Hepatocyte (in vitro differentiated cells): ENCODE data around the gene LPP. TPM values are rescaled to one million over a fixed set of nuclear protein-coding genes. Genes with fewer than 3 reads are reported as not detected.

Source experiments
- DNase-seq: peaks from one replicate; pipeline ENCODE4 v3.0.0-alpha.2; 2016; ENCODE audit warnings: low spot score
- H2AFZ ChIP-seq: fragments of 200-600 bp; sonication (generic); 2 replicates; pipeline ENCODE4 v1.6.0; 2016; ENCODE audit warnings: antibody characterized with exemption, mild to moderate bottlenecking
- H3K27ac ChIP-seq: fragments of 200-600 bp; sonication (generic); 2 replicates; pipeline ENCODE4 v1.5.1; 2016; ENCODE audit warnings: mild to moderate bottlenecking
- H3K27me3 ChIP-seq: fragments of 200-600 bp; sonication (generic); 2 replicates; pipeline ENCODE4 v1.6.1; 2016
- H3K36me3 ChIP-seq: fragments of 200-600 bp; sonication (generic); replicated peaks from 2 replicates; pipeline ENCODE4 v1.5.1; 2016; ENCODE audit warnings: low read depth; ENCODE audit not compliant: insufficient read depth
- H3K4me1 ChIP-seq: fragments of 200-600 bp; sonication (generic); 2 replicates; pipeline ENCODE4 v1.5.1; 2016; ENCODE audit warnings: mild to moderate bottlenecking, moderate library complexity; ENCODE audit not compliant: insufficient read depth
- H3K4me2 ChIP-seq: fragments of 200-600 bp; sonication (generic); 2 replicates; pipeline ENCODE4 v1.6.0; 2016
- H3K4me3 ChIP-seq: fragments of 200-600 bp; sonication (generic); 2 replicates; pipeline ENCODE4 v1.5.1; 2016; ENCODE audit warnings: mild to moderate bottlenecking
- H3K79me2 ChIP-seq: fragments of 200-600 bp; sonication (generic); 2 replicates; pipeline ENCODE4 v1.6.0; 2017; ENCODE audit warnings: mild to moderate bottlenecking
- H3K9me2 ChIP-seq: fragments of 200-600 bp; sonication (generic); replicated peaks from 2 replicates; pipeline ENCODE4 v1.6.0; 2017; ENCODE audit warnings: mild to moderate bottlenecking; ENCODE audit not compliant: insufficient read depth
- H3K9me3 ChIP-seq: fragments of 200-600 bp; sonication (generic); 2 replicates; pipeline ENCODE4 v1.5.1; 2016; ENCODE audit warnings: low read depth, mild to moderate bottlenecking
- H4K20me1 ChIP-seq: fragments of 200-600 bp; sonication (generic); 2 replicates; pipeline ENCODE4 v1.6.0; 2016; ENCODE audit warnings: mild to moderate bottlenecking; ENCODE audit not compliant: insufficient read depth, poor library complexity, severe bottlenecking
- CTCF ChIP-seq: fragments of 200-600 bp; sonication (generic); IDR thresholded peaks from 2 replicates; pipeline ENCODE4 v1.5.1; 2016; ENCODE audit warnings: antibody characterized with exemption, mild to moderate bottlenecking; ENCODE audit not compliant: poor library complexity
- EZH2 ChIP-seq: fragments of 200-600 bp; sonication (generic); IDR thresholded peaks from 2 replicates; pipeline ENCODE4 v1.6.1; 2016; ENCODE audit warnings: antibody characterized with exemption, mild to moderate bottlenecking, borderline replicate concordance
- EZH2phosphoT487 ChIP-seq: fragments of 200-600 bp; sonication (generic); IDR thresholded peaks from one replicate; pipeline ENCODE4 v1.6.1; 2018; ENCODE audit warnings: antibody characterized with exemption, mild to moderate bottlenecking, low read depth, moderate library complexity; ENCODE audit not compliant: unreplicated experiment, severe bottlenecking
- WGBS: methylation state at CpG from one replicate; pipeline ENCODE4 v1.1.6; 2016; ENCODE audit warnings: low lambda C conversion rate; ENCODE audit errors: missing lambda C conversion rate; 5-methylcytosine and 5-hydroxymethylcytosine counted together
- polyA plus RNA-seq: library from polyadenylated mRNA; unstranded; fragments of >200 nt; fragmentation: Nextera tagmentation; extraction: Ambion mirVana; gene quantifications from 2 replicates; pipeline ENCODE4 v1.2.1, GENCODE V29; 2016
- total RNA-seq: library from RNA; depleted of rRNA; stranded (reverse); fragments of >200 nt; gene quantifications from 2 replicates; pipeline ENCODE4 v1.2.3, GENCODE V29; 2014

The LPP gene
- total and polyA plus RNA-seq, 2 experiments from 2014 or later, result 53.2 to 73.8 TPM

GRCh38 chr3:188834349-188834748 lies 680.4 kb downstream of the LPP start:
- Histone ChIP-seq H3K9me2 (no peaks in the 10 kb centered on the region), H3K4me2 (no peak overlapping the region), H3K4me1 (peaks cover 11% of the 10 kb centered on the region), H4K20me1 (no peaks in the 10 kb centered on the region), H3K27ac (no peak overlapping the region), H3K9me3 (no peaks in the 10 kb centered on the region), H3K27me3 (no peaks in the 10 kb centered on the region), H2AFZ (no peak overlapping the region), H3K36me3 (no peaks in the 10 kb centered on the region), H3K4me3 (no peak overlapping the region), H3K79me2 (no peaks in the 10 kb centered on the region)
- no peak for TF ChIP-seq EZH2phosphoT487
- TF ChIP-seq CTCF, result no peak
- TF ChIP-seq EZH2, result no peak
- DNase-seq, result no peak
- WGBS, result 95% methylated on average over 3 of the region's 3 CpGs

DNA sequence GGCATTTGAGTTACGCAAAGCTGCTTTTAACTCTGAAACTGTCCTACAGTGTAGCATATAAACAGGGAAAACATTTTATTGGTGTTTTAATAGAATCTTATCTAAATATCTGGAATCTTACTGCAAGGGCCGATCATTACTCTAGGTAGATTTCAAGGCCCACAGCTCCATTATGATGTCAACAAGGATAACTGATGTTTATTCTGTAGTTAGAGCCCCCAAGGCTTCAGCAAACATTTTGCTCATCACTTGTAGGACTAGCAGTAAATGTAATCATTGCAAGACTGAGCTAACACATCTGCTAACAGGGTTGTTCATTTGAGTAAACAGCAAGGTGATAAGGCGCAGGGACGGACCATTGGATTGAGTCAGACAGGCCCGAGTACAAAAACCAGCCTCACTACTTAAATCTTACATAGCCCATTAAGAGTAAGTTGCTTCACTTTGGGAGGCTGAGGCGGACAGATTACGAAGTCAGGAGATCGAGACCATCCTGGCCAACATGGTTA lies 685.3 kb downstream of the LPP start:
- WGBS, result 35% methylated on average over 8 of the region's 8 CpGs

DNA sequence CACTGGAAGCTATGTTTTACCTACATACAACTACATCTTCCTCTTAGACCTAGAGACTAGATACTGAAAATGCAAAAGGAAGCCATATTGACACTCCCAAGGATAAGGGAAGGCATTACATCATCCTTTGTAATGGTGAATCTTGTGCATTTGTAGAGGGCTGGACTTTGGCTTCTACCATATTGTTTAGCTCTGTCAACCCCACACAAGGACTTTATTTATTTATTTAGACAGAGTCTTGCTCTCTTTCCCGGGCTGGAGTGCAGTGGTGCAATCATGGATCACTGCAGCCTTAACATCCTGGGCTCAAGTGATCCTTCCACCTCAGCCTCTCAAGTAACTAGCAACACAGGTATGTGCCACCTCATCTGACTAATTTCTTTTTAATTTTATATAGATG lies 686.3 kb downstream of the LPP start:
- H3K4me2 ChIP-seq, result no peak overlapping the region
- WGBS, result 75% methylated on average over 1 of the region's 1 CpG
- no peaks in the 10 kb centered on the region for H3K9me3 ChIP-seq
- TF ChIP-seq CTCF (no peak), EZH2 (no peak), EZH2phosphoT487 (no peak)
- no peaks in the 10 kb centered on the region for H3K9me2 ChIP-seq
- peaks cover 5% of the 10 kb centered on the region for H3K79me2 ChIP-seq
- no peak overlapping the region for H3K4me3 ChIP-seq
- H3K27ac ChIP-seq, result no peak overlapping the region
- H3K36me3 ChIP-seq, result no peaks in the 10 kb centered on the region
- no peak overlapping the region for H2AFZ ChIP-seq
- no peaks in the 10 kb centered on the region for H4K20me1 ChIP-seq
- no peaks in the 10 kb centered on the region for H3K27me3 ChIP-seq
- H3K4me1 ChIP-seq, result peaks cover 10% of the 10 kb centered on the region
- DNase-seq, result no peak

More for the DNA sequence above, 685.3 kb downstream of the LPP start:
- Histone ChIP-seq H3K27me3 (no peaks in the 10 kb centered on the region), H3K4me2 (no peak overlapping the region), H3K79me2 (peaks cover 5% of the 10 kb centered on the region), H3K27ac (peak overlapping the region; percentile 73), H3K9me2 (no peaks in the 10 kb centered on the region), H3K4me1 (peaks cover 3% of the 10 kb centered on the region), H3K9me3 (no peaks in the 10 kb centered on the region), H4K20me1 (no peaks in the 10 kb centered on the region), H3K36me3 (no peaks in the 10 kb centered on the region), H2AFZ (no peak overlapping the region), H3K4me3 (no peak overlapping the region)
- peak; percentile 71 for DNase-seq
- TF ChIP-seq EZH2phosphoT487, result no peak
- TF ChIP-seq EZH2, result no peak
- no peak for TF ChIP-seq CTCF

DNA sequence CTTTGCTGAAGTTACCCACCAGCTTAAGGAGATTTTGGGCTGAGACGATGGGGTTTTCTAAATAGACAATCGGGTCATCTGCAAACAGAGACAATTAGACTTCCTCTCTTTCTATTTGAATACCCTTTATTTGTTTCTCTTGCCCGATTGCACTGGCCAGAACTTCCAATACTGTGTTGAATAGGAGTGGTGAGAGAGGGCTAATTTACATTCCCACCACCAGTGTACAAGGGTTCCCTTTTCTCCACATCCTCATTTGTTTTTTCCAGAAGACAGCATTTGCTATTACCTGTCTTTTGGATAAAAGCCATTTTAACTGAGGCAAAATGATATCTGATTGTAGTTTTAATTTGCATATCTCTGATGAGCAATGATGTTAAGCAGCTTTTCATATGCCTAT lies 687.9 kb downstream of the LPP start:
- WGBS, result 73% methylated on average over 3 of the region's 3 CpGs
- H4K20me1 ChIP-seq, result no peaks in the 10 kb centered on the region
- TF ChIP-seq EZH2 (no peak), EZH2phosphoT487 (no peak)
- H3K36me3 ChIP-seq, result no peaks in the 10 kb centered on the region
- no peak overlapping the region for H3K4me3 ChIP-seq
- no peak overlapping the region for H3K4me2 ChIP-seq
- no peaks in the 10 kb centered on the region for H3K9me2 ChIP-seq
- no peak for DNase-seq
- H3K79me2 ChIP-seq, result peaks cover 9% of the 10 kb centered on the region
- H3K9me3 ChIP-seq, result no peaks in the 10 kb centered on the region
- peaks cover 13% of the 10 kb centered on the region for H3K4me1 ChIP-seq
- H3K27ac ChIP-seq, result no peak overlapping the region
- no peaks in the 10 kb centered on the region for H3K27me3 ChIP-seq
- H2AFZ ChIP-seq, result no peak overlapping the region
